Gastrocnemius medialis (tissue), 4 donors: ENCODE results near the gene FSIP1. TPM values are rescaled to one million over a fixed set of nuclear protein-coding genes. Genes with fewer than 3 reads are reported as not detected.

Experiments
- ATAC-seq, 2 donors: fragments of 150-250 bp; one replicate each; pipeline ENCODE4 v1.9.1; 2016
- DNase-seq, 2 donors: peaks; one replicate each; pipeline ENCODE4 v3.0.0-alpha.2; 2019
- H3K27ac ChIP-seq, 4 donors: fragments of 200-600 bp; sonication (generic); 1 replicate in 1 of 4; 2 replicates in 3 of 4; pipeline ENCODE4 v1.5.1; 2016 to 2018; ENCODE audit warnings: mild to moderate bottlenecking in 2 of 4, moderate library complexity in 1 of 4
- H3K27me3 ChIP-seq, 3 donors: fragments of 200-600 bp; sonication (generic) in 2 of 3; 1 replicate in 1 of 3; 2 replicates in 2 of 3; pipeline versions ENCODE4 v1.5.1 to v1.6.0; 2016 to 2019; ENCODE audit warnings: mild to moderate bottlenecking in 1 of 3, moderate library complexity in 1 of 3
- H3K36me3 ChIP-seq, 2 donors: fragments of 200-600 bp; sonication (generic) in 1 of 2; one replicate each; pipeline ENCODE4 v1.5.1; 2017 to 2018
- H3K4me1 ChIP-seq, 2 donors: fragments of 200-600 bp; sonication (generic) in 1 of 2; one replicate each; pipeline ENCODE4 v1.5.1; 2016 to 2017; ENCODE audit warnings: mild to moderate bottlenecking in 2 of 2
- H3K4me3 ChIP-seq, 4 donors: fragments of 200-600 bp; sonication (generic) in 3 of 4; 1 replicate in 1 of 4; 2 replicates in 3 of 4; pipeline ENCODE4 v1.5.1; 2016 to 2019; ENCODE audit warnings: mild to moderate bottlenecking in 2 of 4
- H3K9me3 ChIP-seq, 3 donors: fragments of 200-600 bp; sonication (generic) in 2 of 3; 1 replicate in 1 of 3; 2 replicates in 2 of 3; pipeline ENCODE4 v1.5.1; 2016 to 2019
- CTCF ChIP-seq, 5 experiments: fragments of 450-650 bp in 3 of 5; fragments of 200-600 bp in 2 of 5; sonication (generic) in 2 of 5; IDR thresholded peaks in 4 of 5; conservative IDR thresholded peaks in 1 of 5; 1 replicate in 4 of 5; 2 replicates in 1 of 5; pipeline ENCODE4 v1.5.1; 2016 to 2019; ENCODE audit warnings: antibody characterized with exemption in 5 of 5, mild to moderate bottlenecking in 3 of 5, moderate library complexity in 3 of 5
- POLR2A ChIP-seq, 2 donors: fragments of 450-650 bp; IDR thresholded peaks; one replicate each; pipeline ENCODE4 v1.6.1; 2017; ENCODE audit warnings: antibody characterized with exemption in 2 of 2, mild to moderate bottlenecking in 2 of 2, moderate library complexity in 2 of 2
- in situ Hi-C, 4 donors: fragments of 200-750 bp; cut with MboI; loops; one replicate each; pipeline versions ENCODE4 v1.15.0 to v1.8.0; 2017; ENCODE audit warnings: low sequenced_read_pairs in 4 of 4
- intact Hi-C: fragments of 100-400 bp; cut with DNase I; formaldehyde crosslinking; loops from one replicate; pipeline ENCODE4 v1.15.1; 2023; ENCODE audit warnings: low total_unique reads
- total RNA-seq, 4 donors: library from RNA; depleted of rRNA; stranded (reverse); fragments of >200 nt; gene quantifications; one replicate each; pipeline versions ENCODE4 v1.1.0 to v1.2.3, GENCODE V29; 2016

Gene FSIP1
- total RNA-seq, 4 donors from 2014 or later: 0.11 to 23.9 (median 1.0) TPM; not detected in 1

GRCh38 chr15:39680868-39681267 lies 101.8 kb downstream of the FSIP1 start:
- no peak for TF ChIP-seq CTCF (IDR thresholded peaks at IDR 0.05 in 4 of 5, conservative IDR thresholded peaks at IDR 0.05 in 1 of 5)
- no peak for TF ChIP-seq POLR2A (IDR thresholded peaks at IDR 0.05)
- H3K36me3 ChIP-seq: no peaks in the 10 kb centered on the region
- intact Hi-C loops: loop anchor here (5.0 to 10.0 kb wide), 2 partner anchors 54 to 866 kb away; no protein-coding TSS in a partner anchor
- ATAC-seq (no peak), DNase-seq (no peak)
- in situ Hi-C loops: loop anchor here in 2 of 4 donors (10.0 kb wide), 2 partner anchors 74 to 84 kb away; no protein-coding TSS in a partner anchor
- no peak overlapping the region for H3K27ac ChIP-seq
- H3K4me1 ChIP-seq: no peaks in the 10 kb centered on the region
- H3K27me3 ChIP-seq: no peaks in the 10 kb centered on the region
- no peak overlapping the region for H3K4me3 ChIP-seq
- H3K9me3 ChIP-seq: no peaks in the 10 kb centered on the region

GRCh38 chr15:39672666-39673065 lies 110.0 kb downstream of the FSIP1 start:
- no peak for DNase-seq
- Histone ChIP-seq H3K36me3 (no peaks in the 10 kb centered on the region), H3K27ac (no peak overlapping the region), H3K27me3 (no peaks in the 10 kb centered on the region), H3K9me3 (no peaks in the 10 kb centered on the region), H3K4me1 (no peaks in the 10 kb centered on the region), H3K4me3 (no peak overlapping the region)
- ATAC-seq: no peak
- TF ChIP-seq CTCF (IDR thresholded peaks at IDR 0.05 in 4 of 5, conservative IDR thresholded peaks at IDR 0.05 in 1 of 5): no peak
- no peak for TF ChIP-seq POLR2A (IDR thresholded peaks at IDR 0.05)
- intact Hi-C loops (no loop called here), in situ Hi-C loops (no loop called here)

- ATAC-seq (no peak), DNase-seq (no peak)
- TF ChIP-seq CTCF (IDR thresholded peaks at IDR 0.05 in 4 of 5, conservative IDR thresholded peaks at IDR 0.05 in 1 of 5) (no peak), POLR2A (IDR thresholded peaks at IDR 0.05) (no peak)
- no peak overlapping the region for H3K27ac ChIP-seq
- in situ Hi-C loops: no loop called here
- H3K27me3 ChIP-seq: no peaks in the 10 kb centered on the region
- no peak overlapping the region for H3K4me3 ChIP-seq
- no peaks in the 10 kb centered on the region for H3K36me3 ChIP-seq
- no peaks in the 10 kb centered on the region for H3K9me3 ChIP-seq
- H3K4me1 ChIP-seq: no peaks in the 10 kb centered on the region
- intact Hi-C loops: no loop called here
These were observed 110.5 kb downstream of the FSIP1 start for GRCh38 chr15:39672184-39672583.

- TF ChIP-seq POLR2A (IDR thresholded peaks at IDR 0.05) (no peak), CTCF (IDR thresholded peaks at IDR 0.05 in 4 of 5, conservative IDR thresholded peaks at IDR 0.05 in 1 of 5) (no peak)
- ATAC-seq: no peak
- intact Hi-C loops: no loop called here
- Histone ChIP-seq H3K27me3 (no peaks in the 10 kb centered on the region), H3K4me3 (no peak overlapping the region), H3K27ac (no peak overlapping the region), H3K4me1 (no peaks in the 10 kb centered on the region), H3K36me3 (no peaks in the 10 kb centered on the region), H3K9me3 (no peaks in the 10 kb centered on the region)
- in situ Hi-C loops: no loop called here
- DNase-seq: no peak
These were observed 112.0 kb downstream of the FSIP1 start for GRCh38 chr15:39670687-39671086.

- intact Hi-C loops: no loop called here
- no peaks in the 10 kb centered on the region for H3K27me3 ChIP-seq
- no peak overlapping the region for H3K27ac ChIP-seq
- TF ChIP-seq CTCF (IDR thresholded peaks at IDR 0.05 in 4 of 5, conservative IDR thresholded peaks at IDR 0.05 in 1 of 5) (no peak), POLR2A (IDR thresholded peaks at IDR 0.05) (no peak)
- DNase-seq (no peak), ATAC-seq (no peak)
- no peaks in the 10 kb centered on the region for H3K9me3 ChIP-seq
- no peaks in the 10 kb centered on the region for H3K36me3 ChIP-seq
- H3K4me3 ChIP-seq: no peak overlapping the region
- in situ Hi-C loops: no loop called here
- no peaks in the 10 kb centered on the region for H3K4me1 ChIP-seq
These were observed 113.0 kb downstream of the FSIP1 start for GRCh38 chr15:39669661-39670060.
